Right lung (tissue), 5 donors: ENCODE measurements around the gene TPRX1. TPM values are rescaled to one million over a fixed set of nuclear protein-coding genes. Genes with fewer than 3 reads are reported as not detected.
"Not testable (repeated sequence)": the region's sequence is repeated elsewhere in the genome, so short reads cannot be mapped to it uniquely, and the experiment has no call there.

ENCODE experiments used
- DNase-seq, 2 donors: peaks; one replicate each; pipeline ENCODE4 v3.0.0-alpha.2; 2013
- polyA plus RNA-seq, 5 donors: library from polyadenylated mRNA; unstranded; fragments of 120-200 nt; gene quantifications; one replicate each; pipeline versions ENCODE4 v1.2.1 to v1.2.3, GENCODE V29; 2013; ENCODE audit warnings: inconsistent platforms in 1 of 5, low replicate concordance in 1 of 5; ENCODE audit not compliant: insufficient read length in 5 of 5, insufficient read depth in 1 of 5

TPRX1 gene
- polyA plus RNA-seq, 5 donors: not detected

GRCh38 chr19:47768604-47769003, 35.7 kb downstream of the TPRX1 start:
- no peak for DNase-seq

GRCh38 chr19:47767349-47767748, 37.0 kb downstream of the TPRX1 start:
- DNase-seq: no peak

GRCh38 chr19:47766670-47767069, 37.7 kb downstream of the TPRX1 start:
- DNase-seq: no peak

DNA sequence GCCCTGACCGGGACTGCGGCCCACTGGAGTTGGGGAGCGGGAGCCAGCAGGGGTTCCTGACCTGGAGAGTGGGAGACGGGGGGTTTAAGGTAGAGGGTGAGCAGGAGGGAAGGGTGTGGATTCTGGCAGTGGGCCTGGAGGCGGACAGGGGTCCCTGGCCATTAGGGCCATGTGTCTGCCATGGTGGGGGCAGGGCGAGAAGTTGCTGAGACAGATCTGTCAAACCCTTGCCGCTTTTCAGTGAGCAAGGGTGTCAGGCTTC, 38.1 kb downstream of the TPRX1 start:
- no peak for DNase-seq

GRCh38 chr19:47765523-47766358, 38.6 kb downstream of the TPRX1 start:
- no peak for DNase-seq

- DNase-seq: not testable (repeated sequence)
Measured at GRCh38 chr19:47764705-47765104, 39.6 kb downstream of the TPRX1 start.

DNA sequence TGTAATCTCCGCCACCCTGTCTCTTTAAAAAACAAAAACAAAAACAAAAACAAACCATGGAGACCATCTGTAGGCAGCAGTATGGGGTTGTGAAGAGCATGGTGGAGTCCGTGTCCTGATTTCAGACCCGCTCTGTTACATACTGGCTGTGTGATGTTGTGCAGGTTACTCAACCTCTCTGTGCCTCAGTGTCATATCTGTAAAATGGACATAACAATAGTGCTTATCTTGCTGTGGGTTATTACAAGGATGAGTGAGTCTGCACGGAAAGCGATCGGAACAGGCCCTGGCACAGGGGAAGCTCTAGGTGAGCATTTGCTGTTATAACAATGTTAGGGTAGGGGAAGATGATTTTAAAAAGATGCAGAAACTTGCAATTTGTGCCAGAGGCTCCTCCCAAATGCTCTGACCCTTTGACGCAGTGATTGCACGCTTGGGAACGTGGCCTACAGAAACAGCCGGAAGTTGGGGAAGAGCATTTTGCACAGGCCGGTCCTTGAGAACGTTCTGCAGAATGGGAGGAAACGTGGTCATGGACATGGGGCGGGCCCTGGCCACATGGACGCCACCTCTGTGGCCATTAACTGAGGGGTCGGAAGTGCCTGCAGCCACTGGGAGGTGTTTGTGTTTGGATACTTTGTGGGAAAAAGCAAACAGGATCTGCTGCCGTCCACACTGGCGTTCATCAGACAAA, 41.6 kb downstream of the TPRX1 start:
- no peak for DNase-seq

GRCh38 chr19:47762151-47762550, 42.2 kb downstream of the TPRX1 start:
- no peak for DNase-seq

DNA sequence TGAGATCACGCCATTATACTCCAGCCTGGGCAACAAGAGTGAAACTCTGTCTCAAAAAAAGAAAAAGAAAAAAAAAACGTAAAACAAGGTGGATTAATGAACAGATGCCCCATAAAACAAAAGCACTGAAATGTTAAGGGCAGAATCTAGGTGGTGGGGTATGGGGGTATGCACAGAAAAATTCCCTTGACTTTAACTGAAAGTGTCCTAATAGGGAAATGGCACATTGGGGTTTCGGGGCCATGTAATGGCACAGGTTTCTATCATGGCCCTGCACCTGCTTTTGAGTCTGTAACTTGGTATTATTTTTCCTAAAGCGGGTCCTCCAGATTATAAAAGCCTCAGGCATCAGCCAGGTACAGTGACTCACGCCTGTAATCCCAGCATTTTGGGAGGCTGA, 42.8 kb downstream of the TPRX1 start:
- DNase-seq: no peak

- no peak for DNase-seq
Measured at GRCh38 chr19:47760632-47760999, 43.7 kb downstream of the TPRX1 start.

- no peak for DNase-seq
Measured at GRCh38 chr19:47758443-47758804, 45.9 kb downstream of the TPRX1 start.

DNA sequence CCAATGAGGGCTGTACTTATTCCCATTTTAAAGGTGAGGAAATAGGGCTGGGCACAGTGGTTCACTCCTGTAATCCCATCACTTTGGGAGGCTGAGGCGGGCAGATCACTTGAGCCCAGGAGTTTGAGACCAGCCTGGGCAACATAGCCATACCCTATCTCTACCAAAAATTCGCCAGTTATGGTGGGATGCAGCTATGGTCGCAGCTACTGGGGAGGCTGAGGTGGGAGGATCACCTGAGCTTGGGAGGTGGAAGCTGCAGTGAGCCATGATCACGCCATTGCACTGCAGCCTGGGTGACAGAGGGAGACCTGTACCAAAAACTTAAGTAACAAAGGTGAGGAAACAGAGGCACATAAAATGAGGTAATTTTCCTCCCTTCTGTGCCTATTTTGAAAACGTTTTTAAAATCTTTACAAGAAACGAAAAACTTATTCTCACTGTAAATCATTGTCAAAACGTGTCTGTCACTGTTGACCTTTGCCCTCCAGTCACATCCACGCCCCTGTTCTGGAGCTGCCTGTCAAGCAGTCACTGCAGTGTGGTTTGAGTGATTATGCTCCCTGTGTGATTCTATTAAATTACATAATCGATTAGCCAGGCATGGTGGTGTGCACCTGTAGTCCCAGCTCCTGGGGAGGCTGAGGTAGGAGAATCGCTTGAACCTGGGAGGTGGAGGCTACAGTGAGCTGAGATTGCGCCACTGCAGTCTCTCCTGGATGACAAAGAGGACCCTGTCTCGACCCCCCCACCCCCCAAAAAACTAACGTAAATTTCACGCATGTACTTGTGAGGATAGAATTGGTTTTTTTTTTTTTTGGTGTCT, 46.5 kb downstream of the TPRX1 start:
- DNase-seq: no peak

DNA sequence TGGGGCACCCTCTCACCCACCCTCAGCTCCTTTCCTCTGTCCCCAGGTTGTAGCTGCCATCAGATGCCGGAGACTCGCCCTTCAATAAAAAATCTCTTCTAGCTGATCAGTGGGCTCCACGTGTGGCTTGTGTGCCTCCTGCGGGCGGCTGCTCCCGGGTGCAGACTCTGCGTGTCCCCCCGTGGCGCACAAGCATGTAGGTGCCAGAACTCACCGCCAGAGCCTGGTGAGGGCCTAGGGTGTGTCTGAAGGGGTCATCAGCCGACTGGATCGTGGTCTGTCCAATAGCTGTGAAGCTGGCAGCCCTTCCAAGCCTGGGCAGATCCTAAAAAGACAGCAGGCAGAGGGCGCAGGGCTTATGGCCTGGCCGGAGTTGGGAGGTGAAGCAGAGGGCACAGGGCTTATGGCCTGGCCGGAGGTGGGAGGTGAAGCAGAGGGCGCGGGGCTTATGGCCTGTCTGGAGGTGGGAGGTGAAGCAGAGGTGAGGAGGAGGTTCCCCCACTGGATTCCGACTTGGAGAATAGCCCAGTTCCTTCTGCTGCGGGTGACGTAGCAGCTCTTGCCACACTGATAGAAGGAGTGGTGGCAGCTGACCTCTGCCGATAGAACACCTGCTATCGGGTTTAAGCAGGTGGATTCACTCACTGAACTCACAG, 47.3 kb downstream of the TPRX1 start:
- DNase-seq: no peak

- DNase-seq: no peak
Measured at GRCh38 chr19:47756627-47756929, 47.8 kb downstream of the TPRX1 start.

DNA sequence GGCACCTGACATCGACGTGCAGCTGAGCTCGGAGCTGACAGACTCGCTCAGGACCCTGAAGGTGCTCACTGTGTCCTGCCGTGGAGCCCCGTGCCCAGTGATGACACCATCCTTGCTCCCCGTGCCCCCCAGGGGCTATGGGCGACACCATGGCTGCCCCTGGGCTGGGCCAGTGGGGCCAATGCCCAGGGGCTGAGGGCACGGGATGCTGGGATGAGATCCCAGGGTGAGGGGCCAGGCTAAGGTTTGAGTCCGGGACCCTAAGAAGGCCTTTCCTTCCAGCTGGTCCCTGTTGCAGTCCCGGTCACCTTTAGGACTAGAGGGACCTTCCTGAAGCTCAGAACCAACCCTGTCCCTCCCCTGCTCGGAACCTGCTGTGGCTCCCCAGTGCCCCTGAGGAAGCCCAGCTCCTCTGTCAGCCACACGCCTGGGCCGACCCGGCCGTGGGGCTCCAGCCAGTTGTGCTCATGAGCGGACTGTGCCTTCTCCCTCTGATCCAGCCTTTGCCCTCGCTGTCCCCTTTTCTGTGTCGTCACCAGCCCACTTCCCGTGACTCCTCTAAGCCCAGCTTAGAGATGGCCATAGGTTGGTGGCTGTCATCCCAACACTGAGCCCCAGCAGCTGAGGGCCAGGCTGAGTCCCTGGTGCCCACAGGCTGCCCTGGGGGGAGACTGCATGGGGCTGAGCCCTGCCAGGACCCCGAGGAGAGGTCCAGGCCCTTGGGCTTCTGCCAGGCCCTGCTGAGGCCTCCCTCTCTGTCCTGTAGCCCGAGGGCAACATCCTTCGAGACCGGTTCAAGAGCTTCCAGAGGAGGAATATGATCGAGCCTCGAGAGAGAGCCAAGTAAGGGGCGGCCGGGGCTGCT, 48.4 kb downstream of the TPRX1 start:
- no peak for DNase-seq

- DNase-seq: no peak
Measured at GRCh38 chr19:47755065-47755761, 49.1 kb downstream of the TPRX1 start.

DNA sequence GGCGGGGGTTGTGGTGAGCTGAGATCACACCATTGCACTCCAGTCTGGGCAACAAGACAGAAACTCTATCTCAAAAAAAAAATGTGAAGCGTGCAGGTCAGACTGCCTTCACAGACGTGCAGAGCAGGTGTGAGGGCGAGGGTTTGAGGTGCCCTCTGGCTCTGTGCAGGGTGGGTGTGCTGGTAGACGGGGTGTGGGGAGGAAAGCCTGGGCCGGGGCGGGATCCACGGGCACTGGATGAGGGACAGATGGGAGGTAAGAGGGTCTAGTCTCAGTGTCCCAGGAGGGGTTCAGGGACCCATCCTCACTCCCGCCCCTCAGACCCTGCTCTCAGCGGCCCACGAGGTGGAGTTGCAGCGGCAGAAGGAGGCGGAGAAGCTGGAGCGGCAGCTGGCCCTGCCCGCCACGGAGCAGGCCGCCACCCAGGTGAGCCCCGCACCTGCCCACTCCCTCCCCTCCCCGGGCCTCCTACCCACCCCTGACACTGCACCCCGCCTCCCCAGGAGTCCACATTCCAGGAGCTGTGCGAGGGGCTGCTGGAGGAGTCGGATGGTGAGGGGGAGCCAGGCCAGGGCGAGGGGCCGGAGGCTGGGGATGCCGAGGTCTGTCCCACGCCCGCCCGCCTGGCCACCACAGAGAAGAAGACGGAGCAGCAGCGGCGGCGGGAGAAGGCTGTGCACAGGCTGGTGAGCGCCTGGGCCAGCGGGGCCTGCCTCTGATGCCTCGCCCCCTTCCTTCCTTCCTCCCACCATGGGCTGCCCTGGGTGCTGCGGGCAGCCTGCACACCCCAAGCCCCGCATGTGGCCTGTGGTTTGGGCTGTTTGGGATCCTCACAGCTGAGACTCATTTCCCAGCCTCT, 49.9 kb downstream of the TPRX1 start:
- DNase-seq: no peak

GRCh38 chr19:47752440-47753211, 51.7 kb downstream of the TPRX1 start:
- no peak for DNase-seq
